Neural crest cell (in vitro differentiated cells): ENCODE results near the gene PSTPIP2. TPM values are rescaled to one million over a fixed set of nuclear protein-coding genes. Genes with fewer than 3 reads are reported as not detected.

Experiments
- DNase-seq: peaks from one replicate; pipeline ENCODE4 v3.0.0; 2021; ENCODE audit warnings: low read depth, mixed read lengths, low spot score
- H3K27ac Mint-ChIP-seq: one replicate; pipeline ENCODE4 v1.8.0; 2021; ENCODE audit warnings: mild to moderate bottlenecking, mixed read lengths; ENCODE audit not compliant: unreplicated experiment
- H3K27me3 Mint-ChIP-seq: 2 replicates; pipeline ENCODE4 v1.8.0; 2021; ENCODE audit warnings: low read depth, mild to moderate bottlenecking, mixed read lengths
- H3K36me3 Mint-ChIP-seq: 2 replicates; pipeline ENCODE4 v1.8.0; 2021; ENCODE audit warnings: low read depth, mild to moderate bottlenecking, mixed read lengths
- H3K4me1 Mint-ChIP-seq: 2 replicates; pipeline ENCODE4 v1.8.0; 2021; ENCODE audit warnings: mixed read lengths
- H3K4me3 Mint-ChIP-seq: one replicate; pipeline ENCODE4 v1.8.0; 2021; ENCODE audit warnings: mild to moderate bottlenecking, mixed read lengths
- H3K9me3 Mint-ChIP-seq: 2 replicates; pipeline ENCODE4 v1.8.0; 2021; ENCODE audit warnings: mixed read lengths
- CTCF ChIP-seq: fragments of 200-600 bp; sonication (generic); conservative IDR thresholded peaks from 2 replicates; pipeline ENCODE4 v1.5.0; 2021; ENCODE audit warnings: antibody characterized with exemption, mild to moderate bottlenecking
- total RNA-seq: library from RNA; stranded (reverse); gene quantifications from 2 replicates; pipeline ENCODE4 v1.2.1, GENCODE V29; 2021

Gene PSTPIP2
- total RNA-seq, 1 donor from 2014 or later: 7.0 TPM

- TF ChIP-seq CTCF: no peak
- H3K27ac Mint-ChIP-seq: no peak overlapping the region
- no peaks in the 10 kb centered on the region for H3K36me3 Mint-ChIP-seq
- H3K27me3 Mint-ChIP-seq: no peaks in the 10 kb centered on the region
- no peaks in the 10 kb centered on the region for H3K9me3 Mint-ChIP-seq
- H3K4me1 Mint-ChIP-seq: no peaks in the 10 kb centered on the region
- no peak for DNase-seq
- no peak overlapping the region for H3K4me3 Mint-ChIP-seq
These were observed 114.0 kb downstream of the PSTPIP2 start for GRCh38 chr18:45958027-45958426.

- Mint-ChIP-seq H3K36me3 (no peaks in the 10 kb centered on the region), H3K4me3 (no peak overlapping the region), H3K27me3 (no peaks in the 10 kb centered on the region), H3K4me1 (no peaks in the 10 kb centered on the region), H3K27ac (no peak overlapping the region), H3K9me3 (no peaks in the 10 kb centered on the region)
- no peak for TF ChIP-seq CTCF
- DNase-seq: no peak
These were observed 115.0 kb downstream of the PSTPIP2 start for GRCh38 chr18:45957100-45957499.

GRCh38 chr18:45954070-45954934 is 117.8 kb downstream of the PSTPIP2 start:
- Mint-ChIP-seq H3K36me3 (no peaks in the 10 kb centered on the region), H3K27me3 (no peaks in the 10 kb centered on the region), H3K4me1 (no peaks in the 10 kb centered on the region), H3K27ac (no peak overlapping the region), H3K4me3 (no peak overlapping the region), H3K9me3 (no peaks in the 10 kb centered on the region)
- DNase-seq: no peak
- TF ChIP-seq CTCF: no peak

- H3K9me3 Mint-ChIP-seq: no peaks in the 10 kb centered on the region
- no peak for DNase-seq
- no peak overlapping the region for H3K27ac Mint-ChIP-seq
- no peaks in the 10 kb centered on the region for H3K4me1 Mint-ChIP-seq
- H3K36me3 Mint-ChIP-seq: no peaks in the 10 kb centered on the region
- TF ChIP-seq CTCF: no peak
- H3K4me3 Mint-ChIP-seq: no peak overlapping the region
- no peaks in the 10 kb centered on the region for H3K27me3 Mint-ChIP-seq
These were observed 120.9 kb downstream of the PSTPIP2 start for GRCh38 chr18:45951016-45951714.

- no peak for DNase-seq
- H3K36me3 Mint-ChIP-seq: peaks cover under 1% of the 10 kb centered on the region
- H3K4me1 Mint-ChIP-seq: no peaks in the 10 kb centered on the region
- H3K4me3 Mint-ChIP-seq: no peak overlapping the region
- no peak for TF ChIP-seq CTCF
- H3K27me3 Mint-ChIP-seq: no peaks in the 10 kb centered on the region
- H3K27ac Mint-ChIP-seq: no peak overlapping the region
- H3K9me3 Mint-ChIP-seq: no peaks in the 10 kb centered on the region
These were observed 126.4 kb downstream of the PSTPIP2 start for GRCh38 chr18:45945669-45946068.
